ENCODE results near the gene GTPBP2.
"Not testable (repeated sequence)": the region's sequence is repeated elsewhere in the genome, so short reads cannot be mapped to it uniquely, and the experiment has no call there.

GTPBP2 gene

GRCh38 chr6:43657221-43657802 lies 28.2 kb upstream of the GTPBP2 start:
- no peak for DNase-seq (ENCODE audit: low read depth)

- DNase-seq (ENCODE audit: low read depth): not testable (repeated sequence)
These were observed 23.8 kb upstream of the GTPBP2 start for GRCh38 chr6:43652822-43653221.

- DNase-seq (ENCODE audit: low read depth): no peak
These were observed 19.2 kb upstream of the GTPBP2 start for GRCh38 chr6:43648248-43648647.

GRCh38 chr6:43647613-43648012 lies 18.5 kb upstream of the GTPBP2 start:
- no peak for DNase-seq (ENCODE audit: low read depth)

GRCh38 chr6:43645613-43645964 lies 16.5 kb upstream of the GTPBP2 start:
- DNase-seq (ENCODE audit: low read depth): no peak

- DNase-seq (ENCODE audit: low read depth): peak; percentile 85
These were observed 16.0 kb upstream of the GTPBP2 start, which contains the start of gene RSPH9 for GRCh38 chr6:43644940-43645612. TSS of gene RSPH9 (plus strand) at chr6:43645036. CDS start at chr6:43645099, 63 bp downstream.

- no peak for DNase-seq (ENCODE audit: low read depth)
These were observed 11.1 kb upstream of the GTPBP2 start for GRCh38 chr6:43639984-43640800.

GRCh38 chr6:43636308-43636659 lies 7.2 kb upstream of the GTPBP2 start:
- peak; percentile 30 for DNase-seq (ENCODE audit: low read depth)

- peak; percentile 69 for DNase-seq (ENCODE audit: low read depth)
These were observed 6.6 kb upstream of the GTPBP2 start, which contains the start of gene MAD2L1BP for GRCh38 chr6:43635387-43636307. TSS of gene MAD2L1BP (plus strand) at chr6:43635840. CDS start at chr6:43635876, 36 bp downstream.

GRCh38 chr6:43634702-43635303 lies 5.7 kb upstream of the GTPBP2 start:
- DNase-seq (ENCODE audit: low read depth): no peak

GRCh38 chr6:43633002-43633401 lies 3.9 kb upstream of the GTPBP2 start:
- DNase-seq (ENCODE audit: low read depth): not testable (repeated sequence)

GRCh38 chr6:43630980-43631619 lies 2.0 kb upstream of the GTPBP2 start:
- DNase-seq (ENCODE audit: low read depth): no peak

GRCh38 chr6:43629505-43630300 lies 639 bp upstream of the GTPBP2 start:
- DNase-seq (ENCODE audit: low read depth): peak; percentile 98

GRCh38 chr6:43628393-43629103 lies 516 bp downstream of the GTPBP2 start:
- peak; percentile 36 for DNase-seq (ENCODE audit: low read depth)

- peak; percentile 98 for DNase-seq (ENCODE audit: low read depth)
These were observed 1.8 kb downstream of the GTPBP2 start for GRCh38 chr6:43627008-43627825.

GRCh38 chr6:43625393-43625992 lies 3.6 kb downstream of the GTPBP2 start:
- DNase-seq (ENCODE audit: low read depth): no peak

GRCh38 chr6:43624786-43625288 lies 4.2 kb downstream of the GTPBP2 start:
- no peak for DNase-seq (ENCODE audit: low read depth)

Measured in iris pigment epithelial cell (primary cell).